ENCODE measurements around the gene PZP. TPM values are rescaled to one million over a fixed set of nuclear protein-coding genes. Genes with fewer than 3 reads are reported as not detected.

Gene PZP
- total and polyA plus RNA-seq, 2 of the 13 experiments (the other 11 are each of a cell fraction or from before 2014, with no cell fraction given): 0.07 to 0.89 TPM

DNA sequence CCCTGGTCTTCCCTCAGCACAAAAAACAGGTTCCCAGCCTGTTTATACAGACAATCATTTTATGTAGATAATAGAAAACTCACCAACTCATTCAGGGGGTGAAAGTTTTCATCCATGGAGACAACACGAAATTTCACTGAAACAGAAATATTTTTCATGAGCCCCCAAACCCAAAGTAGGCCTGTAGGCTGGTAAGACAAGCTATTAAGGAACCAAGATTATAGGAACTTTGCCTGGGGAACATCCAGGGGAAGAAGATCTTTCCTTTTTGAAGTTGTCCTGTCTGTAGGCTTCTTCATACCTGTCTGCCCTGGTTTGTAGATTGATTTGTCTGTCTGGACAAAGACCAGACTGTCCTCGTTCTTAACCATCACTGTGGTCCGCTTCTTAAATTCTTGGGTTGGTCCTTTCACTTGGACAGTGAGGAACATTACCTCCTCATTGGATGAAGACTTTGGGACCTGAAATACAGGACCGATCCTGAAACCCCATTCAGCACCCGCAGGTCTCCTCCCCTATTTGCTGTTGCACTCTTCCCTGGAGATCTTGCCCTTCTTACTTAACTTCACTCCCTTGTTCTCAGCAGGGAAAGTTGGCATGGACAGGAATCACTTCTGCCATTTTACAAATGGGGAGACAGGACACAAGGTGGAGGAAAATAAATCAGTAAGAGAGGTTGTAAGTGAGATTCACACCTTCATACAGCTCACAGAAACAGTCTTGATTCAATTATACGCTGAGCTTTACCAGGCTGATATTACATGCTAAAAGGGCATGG is 95.9 kb downstream of the PZP start (continued):
- TF ChIP-seq, protein P1, sequence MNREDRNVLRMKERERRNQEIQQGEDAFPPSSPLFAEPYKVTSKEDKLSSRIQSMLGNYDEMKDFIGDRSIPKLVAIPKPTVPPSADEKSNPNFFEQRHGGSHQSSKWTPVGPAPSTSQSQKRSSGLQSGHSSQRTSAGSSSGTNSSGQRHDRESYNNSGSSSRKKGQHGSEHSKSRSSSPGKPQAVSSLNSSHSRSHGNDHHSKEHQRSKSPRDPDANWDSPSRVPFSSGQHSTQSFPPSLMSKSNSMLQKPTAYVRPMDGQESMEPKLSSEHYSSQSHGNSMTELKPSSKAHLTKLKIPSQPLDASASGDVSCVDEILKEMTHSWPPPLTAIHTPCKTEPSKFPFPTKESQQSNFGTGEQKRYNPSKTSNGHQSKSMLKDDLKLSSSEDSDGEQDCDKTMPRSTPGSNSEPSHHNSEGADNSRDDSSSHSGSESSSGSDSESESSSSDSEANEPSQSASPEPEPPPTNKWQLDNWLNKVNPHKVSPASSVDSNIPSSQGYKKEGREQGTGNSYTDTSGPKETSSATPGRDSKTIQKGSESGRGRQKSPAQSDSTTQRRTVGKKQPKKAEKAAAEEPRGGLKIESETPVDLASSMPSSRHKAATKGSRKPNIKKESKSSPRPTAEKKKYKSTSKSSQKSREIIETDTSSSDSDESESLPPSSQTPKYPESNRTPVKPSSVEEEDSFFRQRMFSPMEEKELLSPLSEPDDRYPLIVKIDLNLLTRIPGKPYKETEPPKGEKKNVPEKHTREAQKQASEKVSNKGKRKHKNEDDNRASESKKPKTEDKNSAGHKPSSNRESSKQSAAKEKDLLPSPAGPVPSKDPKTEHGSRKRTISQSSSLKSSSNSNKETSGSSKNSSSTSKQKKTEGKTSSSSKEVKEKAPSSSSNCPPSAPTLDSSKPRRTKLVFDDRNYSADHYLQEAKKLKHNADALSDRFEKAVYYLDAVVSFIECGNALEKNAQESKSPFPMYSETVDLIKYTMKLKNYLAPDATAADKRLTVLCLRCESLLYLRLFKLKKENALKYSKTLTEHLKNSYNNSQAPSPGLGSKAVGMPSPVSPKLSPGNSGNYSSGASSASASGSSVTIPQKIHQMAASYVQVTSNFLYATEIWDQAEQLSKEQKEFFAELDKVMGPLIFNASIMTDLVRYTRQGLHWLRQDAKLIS (CRISPR knock-in tag; IDR thresholded peaks at IDR 0.05): no peak; the same call in 1 of the 2 replicates
- TF ChIP-seq CBX5 (CRISPR knock-in tag; IDR thresholded peaks at IDR 0.05; ENCODE audit: borderline replicate concordance) (no peak), SP5 (CRISPR knock-in tag; IDR thresholded peaks at IDR 0.05; ENCODE audit: borderline replicate concordance, low read depth) (no peak), NAIF1 (CRISPR knock-in tag; IDR thresholded peaks at IDR 0.05; ENCODE audit: borderline replicate concordance) (no peak), ZMYM3 (CRISPR knock-in tag; IDR thresholded peaks at IDR 0.05) (no peak), POLR2AphosphoS5 (IDR thresholded peaks at IDR 0.05; ENCODE audit: low read depth, low read length) (peak; percentile 38), HNRNPK (IDR thresholded peaks at IDR 0.05; ENCODE audit: low read depth, low read length, poor library complexity, severe bottlenecking) (no peak), RELA (CRISPR knock-in tag; IDR thresholded peaks at IDR 0.05) (no peak), ZNF460 (CRISPR knock-in tag; IDR thresholded peaks at IDR 0.05; ENCODE audit: borderline replicate concordance) (no peak), BORCS8-MEF2B (CRISPR knock-in tag; IDR thresholded peaks at IDR 0.05) (no peak), RBFOX2 (IDR thresholded peaks at IDR 0.05; ENCODE audit: low read depth, low read length) (peak; percentile 90), SRF (IDR thresholded peaks at IDR 0.05; ENCODE audit: low read depth, low read length) (no peak), CENPBD1 (CRISPR knock-in tag; IDR thresholded peaks at IDR 0.05; ENCODE audit: borderline replicate concordance, low read depth) (no peak), MAFG (CRISPR knock-in tag; IDR thresholded peaks at IDR 0.05) (no peak), NR0B2 (CRISPR knock-in tag; IDR thresholded peaks at IDR 0.05) (no peak), ZNF670 (CRISPR knock-in tag; IDR thresholded peaks at IDR 0.05; ENCODE audit: borderline replicate concordance) (no peak), ZNF251 (CRISPR knock-in tag; IDR thresholded peaks at IDR 0.05) (no peak), RFXANK (CRISPR knock-in tag; IDR thresholded peaks at IDR 0.05) (no peak), PAWR (CRISPR knock-in tag; IDR thresholded peaks at IDR 0.05; ENCODE audit: borderline replicate concordance) (no peak), ZBTB8A (CRISPR knock-in tag; IDR thresholded peaks at IDR 0.05; ENCODE audit: borderline replicate concordance, low read depth) (0 out of 2 replicates have a peak, but pooled peaks have one; percentile 37)
- TF ChIP-seq, protein P2, sequence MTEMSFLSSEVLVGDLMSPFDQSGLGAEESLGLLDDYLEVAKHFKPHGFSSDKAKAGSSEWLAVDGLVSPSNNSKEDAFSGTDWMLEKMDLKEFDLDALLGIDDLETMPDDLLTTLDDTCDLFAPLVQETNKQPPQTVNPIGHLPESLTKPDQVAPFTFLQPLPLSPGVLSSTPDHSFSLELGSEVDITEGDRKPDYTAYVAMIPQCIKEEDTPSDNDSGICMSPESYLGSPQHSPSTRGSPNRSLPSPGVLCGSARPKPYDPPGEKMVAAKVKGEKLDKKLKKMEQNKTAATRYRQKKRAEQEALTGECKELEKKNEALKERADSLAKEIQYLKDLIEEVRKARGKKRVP (CRISPR knock-in tag; IDR thresholded peaks at IDR 0.05): 0 out of 4 replicates have a peak, but pooled peaks of 1 of the 2 experiments have one; percentile 8
- TF ChIP-seq, protein P3, sequence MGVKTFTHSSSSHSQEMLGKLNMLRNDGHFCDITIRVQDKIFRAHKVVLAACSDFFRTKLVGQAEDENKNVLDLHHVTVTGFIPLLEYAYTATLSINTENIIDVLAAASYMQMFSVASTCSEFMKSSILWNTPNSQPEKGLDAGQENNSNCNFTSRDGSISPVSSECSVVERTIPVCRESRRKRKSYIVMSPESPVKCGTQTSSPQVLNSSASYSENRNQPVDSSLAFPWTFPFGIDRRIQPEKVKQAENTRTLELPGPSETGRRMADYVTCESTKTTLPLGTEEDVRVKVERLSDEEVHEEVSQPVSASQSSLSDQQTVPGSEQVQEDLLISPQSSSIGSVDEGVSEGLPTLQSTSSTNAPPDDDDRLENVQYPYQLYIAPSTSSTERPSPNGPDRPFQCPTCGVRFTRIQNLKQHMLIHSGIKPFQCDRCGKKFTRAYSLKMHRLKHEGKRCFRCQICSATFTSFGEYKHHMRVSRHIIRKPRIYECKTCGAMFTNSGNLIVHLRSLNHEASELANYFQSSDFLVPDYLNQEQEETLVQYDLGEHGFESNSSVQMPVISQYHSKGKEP (CRISPR knock-in tag; IDR thresholded peaks at IDR 0.05): peak; percentile 41; the same call in 1 of the 2 replicates
